Inflammatory macrophage treated with lipopolysaccharide for 1 hour (primary cell): Measurements from ENCODE around the gene ERCC1.
"Not testable (repeated sequence)": the region's sequence is repeated elsewhere in the genome, so short reads cannot be mapped to it uniquely, and the experiment has no call there.

Experiments used
- DNase-seq, 2 donors: peaks; one replicate each; pipeline ENCODE4 v3.0.0-alpha.2; 2020 to 2022

ERCC1 gene

GRCh38 chr19:45424191-45425058 lies 708 bp upstream of the ERCC1 start:
- DNase-seq, result peak; percentile 74 to 90

GRCh38 chr19:45423033-45423588 lies 606 bp downstream of the ERCC1 start:
- no peak for DNase-seq

- peak in 1 of 2 donors; percentile 43 for DNase-seq
Observed at GRCh38 chr19:45421947-45422498, 1.7 kb downstream of the ERCC1 start.

GRCh38 chr19:45420871-45421270 lies 2.8 kb downstream of the ERCC1 start:
- no peak for DNase-seq

GRCh38 chr19:45420356-45420755 lies 3.4 kb downstream of the ERCC1 start:
- DNase-seq, result no peak

GRCh38 chr19:45419895-45420294 lies 3.8 kb downstream of the ERCC1 start:
- no peak for DNase-seq

GRCh38 chr19:45419396-45419795 lies 4.3 kb downstream of the ERCC1 start:
- peak; percentile 58 to 69 for DNase-seq

- DNase-seq, result no peak
Observed at GRCh38 chr19:45418802-45419201, 4.9 kb downstream of the ERCC1 start.

GRCh38 chr19:45417151-45417550 lies 6.6 kb downstream of the ERCC1 start:
- no peak for DNase-seq

- DNase-seq, result no peak
Observed at GRCh38 chr19:45414468-45414867, 9.2 kb downstream of the ERCC1 start.

GRCh38 chr19:45413497-45413896 lies 10.2 kb downstream of the ERCC1 start:
- DNase-seq, result no peak

- DNase-seq, result not testable (repeated sequence)
Observed at GRCh38 chr19:45410330-45410729, 13.4 kb downstream of the ERCC1 start.

GRCh38 chr19:45409557-45409920 lies 14.2 kb downstream of the ERCC1 start:
- DNase-seq, result no peak

- no peak for DNase-seq
Observed at GRCh38 chr19:45408830-45409556, 14.7 kb downstream of the ERCC1 start.

GRCh38 chr19:45408121-45408520 lies 15.6 kb downstream of the ERCC1 start:
- no peak for DNase-seq

GRCh38 chr19:45407585-45407984 lies 16.1 kb downstream of the ERCC1 start:
- DNase-seq, result not testable (repeated sequence)

GRCh38 chr19:45407091-45407375 lies 16.7 kb downstream of the ERCC1 start:
- no peak for DNase-seq

GRCh38 chr19:45406226-45407090 lies 17.3 kb downstream of the ERCC1 start, which contains the start of gene POLR1G:
POLR1G (plus strand) TSS chr19:45406644; CDS start chr19:45406697, 53 bp downstream.
- peak; percentile 68 to 71 for DNase-seq

GRCh38 chr19:45405435-45406225 lies 18.1 kb downstream of the ERCC1 start:
- peak; percentile 77 to 85 for DNase-seq

- DNase-seq, result no peak
Observed at GRCh38 chr19:45404557-45405434, 18.9 kb downstream of the ERCC1 start, which contains the start of gene PPP1R13L. PPP1R13L (minus strand) TSS chr19:45405069; CDS start chr19:45398318, 6,751 bp downstream.
